ENCODE data around the gene XIRP2. TPM values are rescaled to one million over a fixed set of nuclear protein-coding genes. Genes with fewer than 3 reads are reported as not detected.
"Not testable (repeated sequence)": the region's sequence is repeated elsewhere in the genome, so short reads cannot be mapped to it uniquely, and the experiment has no call there.

The XIRP2 gene
- total RNA-seq, 1 donor from 2014 or later = 0.25 TPM

DNA sequence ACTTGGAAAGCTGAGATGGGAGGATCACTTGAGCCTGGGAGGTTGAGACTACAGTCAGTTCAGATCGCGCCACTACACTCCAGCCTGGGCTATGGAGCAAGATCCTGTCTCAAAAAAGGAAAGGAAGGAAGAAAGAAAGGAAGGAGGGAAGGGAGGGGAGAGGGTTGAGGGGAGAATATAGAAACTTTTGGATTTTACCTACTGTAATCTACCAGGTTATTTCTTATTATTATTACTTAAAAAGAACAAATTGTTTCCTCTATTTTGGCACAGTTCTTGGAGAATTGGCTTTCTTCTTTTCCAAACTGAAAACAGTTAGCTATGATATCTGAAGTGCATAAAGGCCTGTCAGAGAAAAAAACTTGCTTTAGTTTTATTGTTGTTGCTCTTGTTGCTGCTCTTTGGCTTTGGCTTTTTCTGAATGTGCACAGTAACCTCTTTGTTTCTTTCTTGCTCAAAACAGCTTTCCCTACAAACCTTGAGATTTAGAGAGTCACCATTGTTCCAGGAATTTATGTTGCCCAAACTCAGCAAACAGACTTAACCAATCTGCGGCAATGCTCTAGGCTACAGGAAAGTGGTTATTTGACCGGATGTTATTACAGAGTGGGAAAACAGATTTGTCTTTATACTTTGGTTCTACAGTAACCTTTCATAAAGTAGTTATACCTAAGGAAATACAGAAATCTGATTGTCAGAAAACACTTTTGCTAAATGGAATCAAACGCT is 214.9 kb downstream of the XIRP2 start:
- H3K4me1 Mint-ChIP-seq (ENCODE audit: low read depth, unreplicated experiment) = peaks cover 3% of the 10 kb centered on the region
- Histone ChIP-seq H3K4me1 (ENCODE audit: insufficient read depth, low read length) (no peaks in the 10 kb centered on the region), H3K79me2 (ENCODE audit: insufficient read depth, low read length) (no peaks in the 10 kb centered on the region), H3K9ac (ENCODE audit: low read length) (no peak overlapping the region), H3K27ac (ENCODE audit: low read depth, low read length) (no peak overlapping the region), H3K36me3 (ENCODE audit: insufficient read depth, low read length) (no peaks in the 10 kb centered on the region), H2AFZ (ENCODE audit: low read depth, low read length) (no peak overlapping the region), H3K9me3 (ENCODE audit: insufficient read depth, low read depth, low read length) (no peaks in the 10 kb centered on the region), H3K4me2 (ENCODE audit: low read length) (no peak overlapping the region), H4K20me1 (ENCODE audit: insufficient read depth, low read length) (no peaks in the 10 kb centered on the region), H3K27me3 (ENCODE audit: insufficient read depth, low read length) (no peaks in the 10 kb centered on the region), H3K4me3 (ENCODE audit: insufficient read depth, low read depth, low read length) (no peak overlapping the region)
- DNase-seq (ENCODE audit: low read depth) (no peak), FAIRE-seq (no peak)
- H3K36me3 Mint-ChIP-seq (ENCODE audit: low read depth, unreplicated experiment) = no peaks in the 10 kb centered on the region
- H3K27ac Mint-ChIP-seq (ENCODE audit: unreplicated experiment) = no peak overlapping the region
- no peak overlapping the region for H3K4me3 Mint-ChIP-seq (ENCODE audit: unreplicated experiment)
- H3K9me3 Mint-ChIP-seq (ENCODE audit: unreplicated experiment) = no peaks in the 10 kb centered on the region
- TF ChIP-seq EZH2 (IDR thresholded peaks at IDR 0.05; ENCODE audit: insufficient read depth, low read length) = no peak
- TF ChIP-seq, protein P1, sequence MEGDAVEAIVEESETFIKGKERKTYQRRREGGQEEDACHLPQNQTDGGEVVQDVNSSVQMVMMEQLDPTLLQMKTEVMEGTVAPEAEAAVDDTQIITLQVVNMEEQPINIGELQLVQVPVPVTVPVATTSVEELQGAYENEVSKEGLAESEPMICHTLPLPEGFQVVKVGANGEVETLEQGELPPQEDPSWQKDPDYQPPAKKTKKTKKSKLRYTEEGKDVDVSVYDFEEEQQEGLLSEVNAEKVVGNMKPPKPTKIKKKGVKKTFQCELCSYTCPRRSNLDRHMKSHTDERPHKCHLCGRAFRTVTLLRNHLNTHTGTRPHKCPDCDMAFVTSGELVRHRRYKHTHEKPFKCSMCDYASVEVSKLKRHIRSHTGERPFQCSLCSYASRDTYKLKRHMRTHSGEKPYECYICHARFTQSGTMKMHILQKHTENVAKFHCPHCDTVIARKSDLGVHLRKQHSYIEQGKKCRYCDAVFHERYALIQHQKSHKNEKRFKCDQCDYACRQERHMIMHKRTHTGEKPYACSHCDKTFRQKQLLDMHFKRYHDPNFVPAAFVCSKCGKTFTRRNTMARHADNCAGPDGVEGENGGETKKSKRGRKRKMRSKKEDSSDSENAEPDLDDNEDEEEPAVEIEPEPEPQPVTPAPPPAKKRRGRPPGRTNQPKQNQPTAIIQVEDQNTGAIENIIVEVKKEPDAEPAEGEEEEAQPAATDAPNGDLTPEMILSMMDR (IDR thresholded peaks at IDR 0.05; ENCODE audit: insufficient read depth, low read depth, low read length) = no peak
- H3K27me3 Mint-ChIP-seq (ENCODE audit: low read depth, unreplicated experiment) = no peaks in the 10 kb centered on the region

DNA sequence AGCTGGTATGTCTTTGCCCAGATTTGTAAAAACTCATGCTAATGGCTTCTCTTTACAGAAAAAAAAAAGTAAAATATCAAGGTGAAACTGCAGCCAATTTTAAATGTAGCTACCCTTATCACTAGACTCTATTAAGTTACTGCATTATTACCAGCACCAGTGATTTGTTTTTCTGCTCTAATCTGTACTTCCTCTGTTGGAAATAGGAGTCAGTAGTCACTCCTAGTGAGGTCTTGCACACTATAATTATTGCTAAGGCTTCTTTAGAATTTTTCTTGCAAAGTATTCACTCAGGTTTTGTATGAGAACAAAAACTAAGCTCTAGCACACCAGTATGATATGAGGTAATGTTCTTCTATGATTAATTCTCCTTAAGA is 215.5 kb downstream of the XIRP2 start:
- no peak overlapping the region for H3K27ac ChIP-seq (ENCODE audit: low read depth, low read length)
- H3K4me3 ChIP-seq (ENCODE audit: insufficient read depth, low read depth, low read length) = no peak overlapping the region
- H3K4me3 Mint-ChIP-seq (ENCODE audit: unreplicated experiment) = no peak overlapping the region
- no peaks in the 10 kb centered on the region for H3K9me3 Mint-ChIP-seq (ENCODE audit: unreplicated experiment)
- no peaks in the 10 kb centered on the region for H3K79me2 ChIP-seq (ENCODE audit: insufficient read depth, low read length)
- H3K9me3 ChIP-seq (ENCODE audit: insufficient read depth, low read depth, low read length) = no peaks in the 10 kb centered on the region
- H3K4me1 Mint-ChIP-seq (ENCODE audit: low read depth, unreplicated experiment) = peaks cover 3% of the 10 kb centered on the region
- TF ChIP-seq, protein P1 (IDR thresholded peaks at IDR 0.05; ENCODE audit: insufficient read depth, low read depth, low read length) = no peak
- TF ChIP-seq EZH2 (IDR thresholded peaks at IDR 0.05; ENCODE audit: insufficient read depth, low read length) = no peak
- DNase-seq (ENCODE audit: low read depth) = no peak
- FAIRE-seq = no peak
- no peaks in the 10 kb centered on the region for H3K36me3 ChIP-seq (ENCODE audit: insufficient read depth, low read length)
- H3K27me3 Mint-ChIP-seq (ENCODE audit: low read depth, unreplicated experiment) = no peaks in the 10 kb centered on the region
- H3K4me1 ChIP-seq (ENCODE audit: insufficient read depth, low read length) = no peaks in the 10 kb centered on the region
- no peaks in the 10 kb centered on the region for H3K36me3 Mint-ChIP-seq (ENCODE audit: low read depth, unreplicated experiment)
- no peaks in the 10 kb centered on the region for H4K20me1 ChIP-seq (ENCODE audit: insufficient read depth, low read length)
- H3K27me3 ChIP-seq (ENCODE audit: insufficient read depth, low read length) = no peaks in the 10 kb centered on the region
- H3K9ac ChIP-seq (ENCODE audit: low read length) = no peak overlapping the region
- H3K4me2 ChIP-seq (ENCODE audit: low read length) = no peak overlapping the region
- H2AFZ ChIP-seq (ENCODE audit: low read depth, low read length) = no peak overlapping the region
- H3K27ac Mint-ChIP-seq (ENCODE audit: unreplicated experiment) = no peak overlapping the region

DNA sequence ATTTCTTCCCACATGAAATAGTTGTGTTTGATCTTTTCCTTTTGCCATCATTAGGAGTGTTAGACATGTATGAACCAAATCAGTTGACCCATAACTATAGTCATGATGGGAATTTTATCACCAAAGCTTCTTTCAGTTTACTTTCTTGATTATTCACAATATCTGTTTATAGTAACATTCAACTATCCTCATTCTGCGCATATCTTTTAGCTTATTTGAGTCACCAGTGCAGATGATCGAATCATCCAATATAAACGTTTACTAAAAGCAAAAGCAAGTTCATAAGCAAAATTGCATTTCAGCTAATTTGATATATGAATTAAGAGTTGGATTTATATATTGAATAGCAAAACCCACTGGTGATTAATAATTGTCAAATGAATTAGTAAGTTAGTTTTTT is 216.4 kb downstream of the XIRP2 start:
- Histone ChIP-seq H3K4me2 (ENCODE audit: low read length) (no peak overlapping the region), H3K4me1 (ENCODE audit: insufficient read depth, low read length) (no peaks in the 10 kb centered on the region), H2AFZ (ENCODE audit: low read depth, low read length) (no peak overlapping the region), H3K27ac (ENCODE audit: low read depth, low read length) (no peak overlapping the region), H3K9me3 (ENCODE audit: insufficient read depth, low read depth, low read length) (no peaks in the 10 kb centered on the region), H3K9ac (ENCODE audit: low read length) (no peak overlapping the region), H3K4me3 (ENCODE audit: insufficient read depth, low read depth, low read length) (no peak overlapping the region), H3K36me3 (ENCODE audit: insufficient read depth, low read length) (no peaks in the 10 kb centered on the region), H4K20me1 (ENCODE audit: insufficient read depth, low read length) (no peaks in the 10 kb centered on the region), H3K79me2 (ENCODE audit: insufficient read depth, low read length) (no peaks in the 10 kb centered on the region), H3K27me3 (ENCODE audit: insufficient read depth, low read length) (no peaks in the 10 kb centered on the region)
- Mint-ChIP-seq H3K27ac (ENCODE audit: unreplicated experiment) (no peak overlapping the region), H3K27me3 (ENCODE audit: low read depth, unreplicated experiment) (no peaks in the 10 kb centered on the region), H3K9me3 (ENCODE audit: unreplicated experiment) (peaks cover 3% of the 10 kb centered on the region), H3K4me3 (ENCODE audit: unreplicated experiment) (no peak overlapping the region), H3K4me1 (ENCODE audit: low read depth, unreplicated experiment) (peaks cover 5% of the 10 kb centered on the region), H3K36me3 (ENCODE audit: low read depth, unreplicated experiment) (no peaks in the 10 kb centered on the region)
- DNase-seq (ENCODE audit: low read depth) (no peak), FAIRE-seq (no peak)
- TF ChIP-seq, protein P1 (IDR thresholded peaks at IDR 0.05; ENCODE audit: insufficient read depth, low read depth, low read length) = no peak

DNA sequence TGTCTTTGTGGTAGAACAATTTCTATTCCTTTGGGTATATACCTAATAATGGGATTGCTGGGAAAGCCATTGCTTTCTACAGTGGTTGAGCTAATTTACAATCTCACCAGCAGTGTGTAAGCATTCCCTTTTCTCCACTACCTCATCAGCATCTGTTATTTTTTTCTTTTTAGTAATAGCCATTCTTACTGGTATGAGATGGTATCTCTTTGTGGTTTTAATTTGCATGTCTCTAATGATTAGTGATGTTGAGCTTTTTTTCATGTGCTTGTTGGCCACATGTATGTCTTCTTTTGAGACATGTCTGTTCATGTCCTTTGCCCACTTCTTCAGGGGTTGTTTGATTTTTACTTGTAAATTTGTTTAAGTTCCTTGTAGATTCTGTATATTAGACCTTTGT is 221.4 kb downstream of the XIRP2 start:
- not testable (repeated sequence) for H3K27me3 ChIP-seq (ENCODE audit: insufficient read depth, low read length); FAIRE-seq; H3K4me2 ChIP-seq (ENCODE audit: low read length); H3K27ac ChIP-seq (ENCODE audit: low read depth, low read length); H3K4me3 Mint-ChIP-seq (ENCODE audit: unreplicated experiment); H4K20me1 ChIP-seq (ENCODE audit: insufficient read depth, low read length); H3K9me3 ChIP-seq (ENCODE audit: insufficient read depth, low read depth, low read length); H3K9ac ChIP-seq (ENCODE audit: low read length); H2AFZ ChIP-seq (ENCODE audit: low read depth, low read length); H3K27me3 Mint-ChIP-seq (ENCODE audit: low read depth, unreplicated experiment); H3K9me3 Mint-ChIP-seq (ENCODE audit: unreplicated experiment); H3K79me2 ChIP-seq (ENCODE audit: insufficient read depth, low read length); H3K36me3 Mint-ChIP-seq (ENCODE audit: low read depth, unreplicated experiment); H3K4me1 ChIP-seq (ENCODE audit: insufficient read depth, low read length); H3K36me3 ChIP-seq (ENCODE audit: insufficient read depth, low read length); H3K4me3 ChIP-seq (ENCODE audit: insufficient read depth, low read depth, low read length)
- peak; percentile 66 for DNase-seq (ENCODE audit: low read depth)
- Mint-ChIP-seq H3K27ac (ENCODE audit: unreplicated experiment) (peak overlapping the region; percentile 80), H3K4me1 (ENCODE audit: low read depth, unreplicated experiment) (peaks cover 12% of the 10 kb centered on the region)
